Measurements from ENCODE around the gene CDK15.
"Not testable (repeated sequence)": the region's sequence is repeated elsewhere in the genome, so short reads cannot be mapped to it uniquely, and the experiment has no call there.

The CDK15 gene

GRCh38 chr2:201789395-201789794, 16.9 kb upstream of the CDK15 start:
- no peak for DNase-seq (ENCODE audit: low read depth in 2 of 2)

DNA sequence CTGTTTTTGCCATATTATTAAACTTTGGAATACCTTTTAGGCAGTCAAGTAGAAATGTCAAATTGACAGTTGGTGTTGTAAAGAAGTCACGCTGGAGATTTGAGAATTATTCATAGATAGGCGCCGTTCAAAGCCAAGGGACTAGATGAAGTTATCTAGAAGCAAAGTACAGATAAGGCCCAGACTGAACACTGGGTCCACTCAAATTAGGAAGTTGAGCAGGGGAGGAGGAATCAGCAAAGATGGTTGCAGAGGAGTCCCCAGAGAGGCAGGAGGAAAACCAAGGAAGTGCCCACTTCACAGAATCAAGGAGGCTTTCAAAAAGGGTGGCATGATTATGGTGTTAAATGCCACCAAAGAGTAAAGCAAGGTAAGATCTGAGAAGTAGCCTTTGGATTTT, 16.0 kb upstream of the CDK15 start:
- no peak for DNase-seq (ENCODE audit: low read depth in 2 of 2)

DNA sequence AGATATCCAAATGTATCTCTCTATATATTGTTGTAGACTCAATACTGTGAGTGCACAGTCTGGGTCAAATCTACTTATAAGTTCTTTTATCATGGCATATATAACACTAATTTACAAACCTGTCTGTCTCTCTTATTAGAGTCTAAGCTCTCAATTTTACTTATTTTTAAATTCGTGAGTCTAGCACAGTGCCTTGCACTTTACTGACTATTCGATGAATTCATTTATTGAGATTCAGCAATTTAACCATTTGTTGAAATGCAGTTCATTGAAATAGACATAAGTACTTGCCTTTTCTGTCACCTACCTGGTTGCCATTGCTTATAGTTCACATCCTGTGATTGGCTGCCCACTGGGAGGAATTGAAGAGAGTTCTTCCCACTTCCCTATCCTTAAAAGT, 15.3 kb upstream of the CDK15 start:
- no peak for DNase-seq (ENCODE audit: low read depth in 2 of 2)

DNA sequence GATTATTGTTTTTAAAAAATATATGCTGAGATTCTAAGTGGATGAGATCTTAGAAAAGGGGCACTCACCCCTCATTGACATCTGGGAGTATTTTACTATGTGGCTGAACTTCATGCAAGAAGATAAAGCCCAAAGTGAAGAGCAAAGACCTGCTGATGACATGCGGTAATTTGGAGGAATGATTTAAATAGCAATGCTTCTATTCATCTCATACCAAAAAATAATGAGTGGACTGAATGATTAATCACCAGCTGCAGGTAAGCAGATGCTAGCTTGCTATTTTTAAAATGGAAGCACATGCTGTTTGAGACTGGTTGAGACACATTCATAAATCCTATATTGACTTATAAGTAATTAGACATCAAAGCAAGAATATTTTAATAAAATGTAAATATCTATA, 12.7 kb upstream of the CDK15 start:
- DNase-seq (ENCODE audit: low read depth in 2 of 2) = no peak

DNA sequence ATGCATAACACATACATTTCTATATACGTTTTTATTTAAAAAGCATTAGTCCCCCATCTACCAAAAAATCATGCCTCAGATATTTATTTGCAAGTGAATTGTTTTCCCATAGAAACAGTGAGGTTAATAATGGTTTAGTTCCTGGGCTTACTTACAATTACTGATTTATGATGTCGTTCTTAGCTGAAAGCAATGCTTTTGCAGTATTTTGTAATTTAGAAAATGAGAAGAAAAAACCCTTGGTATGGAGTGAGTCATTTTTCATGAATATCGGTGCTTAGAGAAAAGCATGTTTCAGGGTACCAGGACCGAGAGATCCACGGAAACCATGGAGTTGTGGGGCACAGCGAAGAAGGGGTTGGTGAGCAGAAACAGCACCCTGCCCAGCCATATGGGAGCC, 12.0 kb upstream of the CDK15 start:
- DNase-seq (ENCODE audit: low read depth in 2 of 2) = no peak

DNA sequence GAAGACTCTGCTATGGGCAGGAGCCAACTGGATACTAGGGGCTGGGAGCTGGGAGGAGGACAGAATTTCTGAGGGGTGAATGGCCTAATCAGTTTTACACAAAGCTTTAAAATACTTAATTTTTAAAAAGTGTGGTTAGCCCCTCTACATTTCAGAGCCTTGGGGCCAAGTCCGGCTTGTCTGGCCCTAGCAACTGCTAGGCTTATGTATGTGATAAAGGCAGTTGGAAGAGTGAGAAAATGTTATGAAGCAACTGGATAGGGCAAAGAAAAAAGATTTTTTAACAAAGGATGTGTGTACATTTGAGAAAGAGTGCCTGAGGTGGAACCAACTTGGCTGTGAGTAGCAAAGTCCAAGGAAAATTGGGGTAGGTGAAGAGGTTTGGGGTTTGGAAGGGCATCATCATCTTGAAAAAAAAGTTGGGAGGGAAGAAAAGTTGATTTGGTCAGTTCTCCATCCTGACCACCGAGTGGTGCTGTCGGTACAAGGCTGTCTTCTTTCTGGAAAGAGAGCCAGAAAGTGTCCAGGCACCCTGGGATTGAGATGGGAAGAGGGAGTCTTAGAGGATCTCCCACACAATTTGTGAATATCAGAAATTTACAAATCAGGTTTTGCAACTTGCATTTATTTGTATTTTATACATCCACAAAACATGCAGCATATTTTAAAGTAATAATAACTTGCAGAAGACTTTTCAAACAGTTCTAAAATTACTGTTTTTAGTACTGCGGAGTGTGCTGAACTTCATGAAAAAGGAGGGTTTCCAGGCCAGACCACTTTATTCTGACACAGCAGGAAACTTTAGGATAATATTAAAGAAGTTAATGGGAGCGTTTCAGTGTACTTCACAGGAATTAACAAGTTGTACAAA, 10.5 kb upstream of the CDK15 start:
- DNase-seq (ENCODE audit: low read depth in 2 of 2) = no peak

GRCh38 chr2:201796478-201796865, 9.9 kb upstream of the CDK15 start:
- DNase-seq (ENCODE audit: low read depth in 2 of 2) = no peak

GRCh38 chr2:201797175-201797840, 9.0 kb upstream of the CDK15 start:
- no peak for DNase-seq (ENCODE audit: low read depth in 2 of 2)

DNA sequence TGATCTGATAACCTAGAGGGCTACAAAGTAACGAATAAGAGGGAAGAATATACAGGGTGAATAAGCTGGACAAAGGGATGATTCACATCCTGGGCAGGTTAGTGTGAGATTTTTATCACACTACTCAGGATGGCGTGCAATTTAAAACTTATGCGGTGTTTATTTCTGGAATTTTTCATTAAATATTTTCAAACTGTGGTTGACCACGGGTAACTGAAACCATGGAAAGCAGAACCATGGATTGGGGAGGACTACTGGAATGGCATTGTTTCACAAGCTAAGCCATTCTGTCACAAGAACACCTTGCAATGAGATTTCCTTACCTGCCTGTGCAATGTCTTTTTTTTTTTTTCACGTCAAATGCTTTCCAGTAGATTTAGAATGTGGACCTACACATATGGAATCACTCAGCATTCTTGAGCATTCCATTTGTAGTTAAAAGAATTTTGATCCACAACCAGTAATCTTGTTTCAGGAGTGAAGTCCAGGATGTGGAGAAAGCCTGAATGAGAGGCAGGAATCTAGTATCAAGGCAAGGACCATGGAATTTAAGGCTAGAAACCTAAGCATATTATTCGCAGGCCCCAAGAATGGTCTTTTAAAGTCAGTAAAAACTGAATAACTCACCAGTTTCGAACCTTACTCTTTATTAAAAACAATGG, 8.0 kb upstream of the CDK15 start:
- DNase-seq (ENCODE audit: low read depth in 2 of 2) = no peak

- DNase-seq (ENCODE audit: low read depth in 2 of 2) = not testable (repeated sequence)
Measured at GRCh38 chr2:201798914-201799285, 7.4 kb upstream of the CDK15 start.

DNA sequence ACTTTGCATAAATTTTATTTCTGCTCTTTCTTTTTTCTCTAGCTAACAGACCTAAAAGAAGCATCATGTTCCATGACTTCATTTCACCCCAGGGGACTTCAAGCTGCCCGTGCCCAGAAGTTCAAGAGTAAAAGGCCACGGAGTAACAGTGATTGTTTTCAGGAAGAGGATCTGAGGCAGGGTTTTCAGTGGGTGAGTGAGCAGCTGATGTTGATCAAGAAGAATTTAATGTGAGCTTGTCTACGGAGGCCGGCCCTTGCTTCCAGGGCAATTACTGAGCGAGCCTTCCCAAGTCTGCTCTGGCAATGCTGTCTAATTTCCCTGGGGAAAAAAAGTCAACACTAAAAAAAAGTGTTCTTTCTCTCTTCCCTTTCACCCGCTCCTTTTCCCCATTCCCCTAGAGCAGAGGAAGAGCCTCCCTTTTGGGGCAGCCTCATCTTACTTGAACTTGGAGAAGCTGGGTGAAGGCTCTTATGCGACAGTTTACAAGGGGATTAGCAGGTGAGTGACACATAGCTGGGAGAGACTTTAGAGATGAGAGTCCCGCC, 1.2 kb downstream of the CDK15 start:
- no peak for DNase-seq (ENCODE audit: low read depth in 2 of 2)

DNA sequence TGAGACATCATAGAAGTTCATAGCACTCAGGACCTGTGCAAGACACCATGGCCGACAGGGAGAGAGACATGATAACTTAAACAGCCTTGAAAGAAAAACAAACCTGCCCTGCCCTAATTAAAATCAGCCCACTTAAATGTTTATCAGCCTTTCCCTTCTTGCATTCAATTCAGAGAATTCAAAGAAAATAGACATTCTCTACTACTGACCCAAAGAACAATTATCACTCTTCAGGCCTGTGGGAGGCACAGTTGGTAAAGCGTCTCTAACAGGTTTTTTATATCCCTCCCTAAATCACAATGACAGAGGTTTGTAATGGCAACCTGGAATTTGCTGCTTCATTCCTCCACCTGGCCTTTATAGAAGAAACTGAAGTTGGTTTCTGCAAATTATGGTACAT, 1.7 kb downstream of the CDK15 start:
- no peak for DNase-seq (ENCODE audit: low read depth in 2 of 2)

GRCh38 chr2:201809633-201810032, 3.3 kb downstream of the CDK15 start:
- DNase-seq (ENCODE audit: low read depth in 2 of 2) = no peak

DNA sequence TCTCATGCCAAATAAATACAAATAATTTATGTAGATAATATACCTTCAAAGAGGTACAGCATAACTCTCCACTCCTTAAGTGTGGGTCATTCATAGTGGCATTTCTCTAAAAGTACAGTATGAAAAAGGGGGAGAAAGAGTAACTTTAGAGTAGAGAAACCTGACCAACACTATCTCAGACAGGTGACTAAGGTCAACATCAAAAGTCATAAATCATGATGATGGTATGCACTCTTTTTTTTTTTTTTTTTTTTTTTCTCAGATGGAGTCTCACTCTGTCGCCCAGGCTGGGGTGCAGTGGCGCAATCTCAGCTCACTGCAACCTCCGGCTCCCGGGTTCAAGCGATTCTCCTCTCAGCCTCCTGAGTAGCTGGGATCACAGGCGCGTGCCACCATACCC, 4.3 kb downstream of the CDK15 start:
- not testable (repeated sequence) for DNase-seq (ENCODE audit: low read depth in 2 of 2)

GRCh38 chr2:201813996-201814760, 7.8 kb downstream of the CDK15 start:
- DNase-seq (ENCODE audit: low read depth in 2 of 2) = no peak

- DNase-seq (ENCODE audit: low read depth in 2 of 2) = no peak
Measured at GRCh38 chr2:201816657-201817575, 10.6 kb downstream of the CDK15 start.

DNA sequence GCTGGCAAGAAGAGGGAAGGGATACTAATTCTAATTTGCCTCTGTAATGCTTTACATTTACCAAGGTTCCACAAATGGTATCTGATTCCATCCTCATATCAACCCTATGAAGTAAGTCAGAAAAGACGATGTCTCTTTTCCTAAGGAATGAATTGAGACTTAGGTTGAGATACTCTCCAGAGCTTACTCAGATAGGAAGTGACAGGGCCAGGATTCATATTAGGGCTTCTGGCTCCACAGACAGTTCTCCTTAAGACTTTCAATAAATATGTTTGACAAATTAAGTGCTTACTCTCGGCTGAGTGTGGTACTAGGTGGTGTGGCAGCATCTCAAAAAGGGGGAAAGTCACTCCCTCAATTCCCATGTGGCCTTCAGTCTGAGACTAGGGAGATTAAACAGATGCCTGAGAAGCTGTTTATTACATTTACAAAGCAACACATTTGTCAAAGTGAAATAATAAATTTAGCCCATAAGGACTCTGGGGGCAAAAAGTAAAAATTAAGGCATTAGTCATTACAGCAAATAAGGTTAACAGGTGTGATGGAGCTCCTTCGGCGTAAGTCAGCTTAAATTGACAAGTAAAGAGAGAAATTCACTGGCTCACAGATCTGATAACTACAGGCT, 14.2 kb downstream of the CDK15 start:
- no peak for DNase-seq (ENCODE audit: low read depth in 2 of 2)

DNA sequence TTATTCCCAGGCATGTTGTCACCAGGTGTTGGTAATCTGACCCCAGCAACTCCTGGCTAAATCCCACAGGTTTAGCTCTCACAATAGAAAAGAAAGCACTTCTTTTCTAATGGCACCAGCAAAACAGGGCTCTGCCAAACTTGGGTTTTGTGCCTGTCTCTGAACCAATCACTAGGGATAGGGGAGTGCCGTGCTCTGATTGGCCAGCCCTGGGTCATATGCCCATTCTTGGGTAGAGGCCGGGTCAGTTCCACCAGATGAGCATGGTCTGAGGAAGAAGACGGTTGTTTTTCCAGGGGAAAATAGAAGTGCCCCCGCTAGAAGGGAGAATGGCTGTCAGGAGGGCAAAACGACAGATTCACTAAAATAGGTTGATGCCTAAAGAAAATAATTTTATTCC, 14.7 kb downstream of the CDK15 start:
- no peak for DNase-seq (ENCODE audit: low read depth in 2 of 2)

DNA sequence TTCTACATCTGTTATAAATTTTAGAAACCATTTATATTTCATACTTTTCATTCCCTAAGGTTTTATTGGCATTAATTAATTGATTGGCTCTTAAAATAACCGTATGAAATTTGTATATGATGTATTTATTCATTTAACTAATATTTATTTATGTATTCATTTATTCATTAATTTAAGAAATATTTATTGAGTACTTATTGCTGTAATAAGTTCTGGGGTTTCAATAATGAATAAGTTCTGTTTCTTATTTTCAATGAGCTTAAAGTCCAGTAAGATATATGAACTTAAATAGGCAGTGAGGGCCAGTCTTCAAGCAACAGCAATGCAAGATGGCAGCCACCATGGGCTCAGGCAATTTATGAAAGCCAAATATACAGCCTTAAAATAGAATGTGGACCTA, 17.9 kb downstream of the CDK15 start:
- DNase-seq (ENCODE audit: low read depth in 2 of 2) = no peak

DNA sequence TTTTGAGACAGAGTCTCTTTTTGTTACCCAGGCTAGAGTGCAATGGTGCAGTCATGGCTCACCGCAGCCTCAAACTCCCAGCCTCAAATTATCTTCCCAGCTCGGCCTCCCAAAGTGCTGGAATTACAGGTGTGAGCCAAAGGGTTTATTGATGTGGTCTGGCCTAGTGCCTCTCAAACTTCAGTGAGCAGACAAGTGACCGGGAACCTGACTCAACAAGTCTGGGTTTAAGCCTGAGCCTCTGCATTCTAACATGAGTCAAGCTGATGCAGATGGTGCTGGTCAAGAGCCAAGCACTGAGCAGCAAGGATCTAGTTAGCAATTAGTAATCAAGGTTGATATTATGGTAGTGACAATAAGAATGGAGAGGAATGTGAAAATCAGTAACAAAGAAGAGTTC, 21.3 kb downstream of the CDK15 start:
- no peak for DNase-seq (ENCODE audit: low read depth in 2 of 2)

All from stimulated activated CD8-positive, alpha-beta memory T cell treated with anti-CD3 and anti-CD28 coated beads, Interleukin-15, amount 100 ng/mL, for 4 hours (primary cell).